HG03432 (cell line): ENCODE data around the gene ELP1.

ENCODE experiments used
- ATAC-seq: cut with Tn5 transposase; IDR thresholded peaks from one replicate; pipeline ENCODE4 v1.9.1; 2021; ENCODE audit warnings: mild to moderate bottlenecking, moderate library complexity; ENCODE audit not compliant: unreplicated experiment

Gene ELP1

DNA sequence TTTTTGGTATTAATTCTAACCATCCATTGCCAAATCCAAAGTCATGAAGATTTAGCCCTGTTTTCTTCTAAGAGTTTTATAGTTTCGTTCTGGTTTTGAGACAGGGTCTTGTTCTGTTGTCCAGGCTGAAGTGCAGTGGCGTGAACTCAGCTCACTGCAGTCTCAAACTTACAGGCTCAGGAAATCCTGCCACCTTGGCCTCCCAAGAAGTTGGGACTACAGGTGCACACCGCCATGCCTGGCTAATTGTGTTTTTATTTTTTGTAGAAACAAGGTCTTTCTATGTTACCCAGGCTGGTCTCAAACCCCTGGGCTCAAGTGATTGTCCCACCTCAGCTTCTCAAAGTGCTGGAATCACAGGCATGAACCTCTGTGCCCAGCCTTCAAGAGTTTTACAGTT lies 50.8 kb downstream of the ELP1 start:
- no peak for ATAC-seq

DNA sequence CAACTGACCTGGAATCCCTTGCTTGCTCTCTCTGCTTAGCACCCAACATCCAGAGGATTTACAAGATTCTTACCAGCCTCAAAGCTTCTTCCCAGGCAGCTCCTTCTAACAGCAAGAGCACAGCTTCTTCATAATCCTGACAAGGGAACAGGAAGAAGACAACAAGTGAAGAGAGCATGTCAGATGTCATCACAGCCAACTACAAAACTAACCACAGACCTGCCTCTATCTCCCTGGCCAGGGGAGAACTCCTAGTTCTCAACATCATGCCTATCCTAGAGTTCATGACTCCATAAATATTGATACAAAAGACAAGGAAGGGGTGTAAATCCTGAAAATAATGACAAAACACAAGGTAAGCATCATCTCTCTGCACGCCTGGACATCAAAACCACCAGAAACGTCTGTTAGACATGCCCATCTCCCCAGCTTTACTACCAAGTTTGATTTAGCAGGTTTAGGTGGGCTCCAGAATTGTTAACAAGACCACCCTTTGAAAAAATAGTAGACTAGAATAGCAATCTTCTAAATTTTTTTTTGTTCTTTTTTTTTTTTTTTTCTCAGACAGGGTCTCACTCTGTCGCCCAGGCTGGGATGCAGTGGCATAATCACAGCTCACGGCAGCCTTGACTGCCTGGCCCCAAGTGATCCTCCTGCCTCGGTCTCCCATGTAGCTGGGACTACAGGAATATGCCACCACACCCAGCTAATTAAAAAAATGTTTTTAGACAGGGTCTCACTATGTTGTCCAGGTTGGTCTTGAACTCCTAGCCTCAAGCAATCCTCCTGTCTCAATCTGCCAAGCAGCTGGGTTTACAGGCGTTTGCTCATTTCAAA lies 51.7 kb downstream of the ELP1 start:
- no peak for ATAC-seq

DNA sequence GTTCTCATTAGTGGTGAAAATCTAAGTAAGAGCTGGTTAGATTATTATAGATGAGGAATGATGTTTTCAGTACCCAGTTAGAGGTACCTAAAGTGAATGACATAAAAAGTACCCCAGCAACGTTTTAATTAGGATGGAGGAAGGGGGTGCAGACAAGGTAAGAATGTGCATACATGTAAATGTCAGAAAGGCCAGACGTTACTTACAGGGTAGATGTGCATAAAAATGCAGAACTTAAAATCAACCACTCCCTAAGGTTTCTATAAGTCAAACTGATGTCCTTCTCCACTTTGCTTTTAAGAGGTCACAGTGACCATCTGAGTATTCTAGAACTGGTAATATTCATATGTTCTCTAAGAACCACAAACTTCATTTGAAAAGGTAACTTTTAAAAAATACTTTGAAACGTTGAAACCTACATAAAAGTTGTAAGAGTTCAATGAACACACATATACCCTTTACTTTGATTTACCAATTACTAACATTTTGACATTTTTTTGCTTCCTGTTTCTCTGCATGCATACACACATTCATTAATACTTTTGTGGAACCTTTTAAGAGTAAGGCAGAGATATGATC lies 53.1 kb downstream of the ELP1 start:
- ATAC-seq: no peak

DNA sequence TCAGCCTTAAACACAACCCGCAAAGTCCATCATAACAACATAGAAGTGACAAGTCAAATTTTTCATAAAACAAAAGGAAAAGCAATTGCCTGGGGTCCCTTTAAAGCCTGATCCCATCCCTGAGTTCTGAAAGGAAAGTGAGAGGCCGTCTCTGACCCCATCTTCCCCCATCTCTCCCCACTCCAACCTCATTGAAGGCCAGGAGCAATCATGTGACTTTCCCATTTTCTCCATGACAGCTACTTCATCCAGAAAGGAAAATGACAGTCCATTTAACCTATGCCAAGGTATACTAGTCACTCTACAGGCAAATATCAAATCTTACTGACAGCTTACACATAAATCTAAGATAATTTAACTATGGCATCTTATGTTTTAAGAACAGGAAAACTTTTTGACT lies 56.4 kb downstream of the ELP1 start:
- no peak for ATAC-seq

DNA sequence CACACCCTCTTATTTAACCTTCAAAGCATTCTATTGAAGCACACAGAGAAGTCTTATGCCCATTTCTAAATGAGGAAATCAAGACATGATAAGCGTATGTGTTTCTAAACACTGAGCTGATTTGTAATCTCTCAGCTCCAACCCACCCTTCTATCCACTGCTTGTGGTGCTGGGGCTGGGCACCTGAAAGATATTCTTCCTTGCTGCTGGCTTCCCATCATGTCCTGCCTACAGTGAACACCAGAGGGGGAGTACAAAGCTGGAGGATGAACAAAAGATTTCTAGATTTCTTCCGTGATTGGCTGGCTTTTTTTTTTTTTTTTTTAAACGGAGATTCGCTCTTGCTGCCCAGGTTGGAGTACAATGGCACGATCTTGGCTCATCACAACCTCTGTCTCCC lies 57.5 kb downstream of the ELP1 start:
- no peak for ATAC-seq

DNA sequence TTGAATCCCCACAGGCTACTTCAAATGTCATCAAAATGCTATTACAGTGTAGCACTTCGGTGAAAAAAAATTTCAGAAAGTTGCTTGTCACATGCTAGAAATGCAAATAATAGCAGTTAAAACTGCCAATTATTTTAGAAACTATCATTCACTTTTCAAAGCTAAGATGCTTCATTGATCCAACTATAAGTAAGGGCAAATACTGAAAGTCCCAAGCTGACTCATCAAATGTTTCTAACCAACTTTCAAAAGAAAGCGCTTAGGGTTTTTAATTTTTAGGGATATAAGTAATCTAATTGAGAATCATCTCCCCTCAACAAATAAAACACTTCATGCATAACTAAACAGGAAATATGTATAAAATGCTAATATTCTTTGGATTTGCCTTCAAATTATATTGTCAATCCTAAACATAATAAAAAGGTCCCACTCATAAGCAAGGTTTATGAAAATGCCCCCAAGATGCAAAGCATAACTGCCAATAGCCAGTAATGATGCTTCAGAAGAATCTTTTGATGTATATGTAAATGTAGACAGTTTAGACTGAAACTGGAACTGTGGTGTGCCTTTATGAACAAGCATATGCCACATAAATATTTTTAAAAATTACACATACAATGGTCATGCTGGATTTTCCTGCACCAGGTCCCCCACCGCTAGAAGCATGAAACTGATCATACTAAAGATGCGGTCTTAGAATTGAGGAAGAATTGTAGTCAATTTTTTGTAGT lies 59.7 kb downstream of the ELP1 start:
- ATAC-seq: no peak

DNA sequence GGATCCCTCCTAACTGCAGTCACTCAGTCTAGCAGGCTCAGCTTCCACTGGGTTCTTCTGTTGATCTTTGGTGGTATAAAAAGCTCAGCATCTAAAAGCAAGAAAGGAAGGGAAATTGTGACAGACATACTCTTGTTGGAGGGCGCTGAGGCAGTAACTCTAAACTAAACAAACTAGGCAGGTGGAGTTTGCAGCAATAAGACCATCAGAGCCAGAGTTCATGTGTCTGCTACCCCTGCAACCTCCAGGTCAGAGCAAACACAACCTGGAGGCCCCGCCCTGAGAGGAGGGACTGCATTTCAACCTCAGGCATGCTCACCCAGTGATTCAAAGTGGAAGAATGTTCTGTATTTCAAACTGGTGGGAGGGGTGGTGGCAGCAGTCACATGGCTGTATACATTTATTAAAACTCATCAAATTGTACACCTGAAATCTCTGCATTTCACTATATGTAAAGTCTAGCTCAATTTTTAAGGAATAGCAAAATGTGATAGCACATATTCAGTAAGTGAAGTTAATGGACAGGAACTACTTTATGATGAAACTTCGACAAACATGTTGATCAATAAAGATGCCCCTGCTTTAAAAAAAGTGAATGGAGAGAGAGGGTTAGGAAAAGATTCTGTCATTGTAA lies 64.7 kb downstream of the ELP1 start:
- ATAC-seq: no peak

DNA sequence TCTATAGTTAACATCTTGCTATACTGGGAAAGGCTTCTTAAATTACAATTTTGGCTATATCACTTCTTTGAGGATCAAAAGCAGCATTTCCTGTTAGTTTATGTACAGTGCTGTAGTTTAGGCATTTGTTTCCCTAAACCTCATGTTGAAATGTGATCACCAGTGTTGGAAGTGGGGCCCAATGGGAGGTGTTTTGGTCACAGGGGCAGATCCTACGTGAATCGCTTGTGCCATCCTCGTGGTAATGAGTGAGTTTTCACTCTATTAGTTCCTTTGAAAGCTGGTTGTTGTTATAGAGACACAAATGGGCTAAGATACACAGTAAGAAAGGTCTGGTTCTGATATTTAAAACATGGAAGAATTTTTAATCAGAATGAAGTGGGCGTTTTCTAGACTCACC lies 66.1 kb downstream of the ELP1 start:
- ATAC-seq: no peak

DNA sequence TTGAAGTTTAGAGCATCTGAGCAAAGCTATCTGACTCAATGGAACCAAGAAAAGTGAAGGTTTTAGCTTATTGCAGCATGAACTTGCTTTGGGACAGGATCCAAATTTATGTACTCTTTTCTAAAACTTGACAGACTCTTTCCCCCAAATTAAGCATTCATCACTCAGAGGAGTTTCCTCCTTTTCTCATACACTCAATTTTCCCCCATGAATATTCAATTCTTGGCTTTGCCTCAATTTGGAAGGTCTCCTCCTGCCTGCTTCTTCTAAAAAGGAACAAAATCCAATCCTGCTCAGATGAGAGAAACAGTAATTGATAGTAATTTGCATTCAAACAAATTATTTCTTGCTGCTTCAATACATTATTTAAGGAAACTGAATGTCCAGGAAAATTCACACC lies 66.8 kb downstream of the ELP1 start:
- ATAC-seq: no peak

DNA sequence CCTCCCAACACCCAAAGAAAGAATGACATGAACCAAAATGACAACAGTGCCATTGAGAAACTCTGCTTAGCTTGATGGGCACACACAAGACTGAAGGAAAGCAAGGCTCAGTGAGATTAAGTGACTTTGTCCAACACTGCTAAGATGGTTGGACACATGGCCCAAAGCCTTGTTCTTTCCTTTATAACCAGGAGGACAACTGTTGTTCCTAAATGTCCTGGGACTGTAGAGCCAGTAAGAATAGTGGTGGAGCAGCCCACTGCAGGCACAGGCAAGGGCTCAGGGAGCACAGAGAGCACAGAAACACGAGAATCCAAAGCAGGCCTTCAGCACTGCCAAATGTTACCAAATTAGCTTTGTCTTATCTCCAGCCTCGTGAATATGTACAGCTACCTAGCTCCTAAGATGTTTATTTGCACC lies 67.9 kb downstream of the ELP1 start:
- no peak for ATAC-seq

DNA sequence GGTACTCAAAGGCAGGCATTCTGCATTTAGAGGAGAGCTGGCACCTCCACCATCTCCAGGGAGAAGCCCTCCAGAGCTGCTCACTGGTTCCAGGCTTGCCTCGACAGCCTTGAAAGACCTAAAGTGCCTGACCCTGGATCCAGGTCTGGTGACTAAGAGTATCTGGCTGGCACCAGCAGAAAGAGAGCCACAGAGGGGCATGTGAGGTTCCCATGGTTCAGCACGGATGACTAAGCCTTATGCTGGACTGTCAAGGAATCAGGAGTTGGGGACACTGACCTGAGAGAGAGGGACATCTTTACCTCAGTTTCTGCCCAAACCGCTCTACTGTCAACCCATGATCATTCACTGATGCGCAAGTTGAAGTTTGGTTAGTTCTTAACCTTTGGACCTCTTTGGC lies 68.9 kb downstream of the ELP1 start:
- no peak for ATAC-seq

DNA sequence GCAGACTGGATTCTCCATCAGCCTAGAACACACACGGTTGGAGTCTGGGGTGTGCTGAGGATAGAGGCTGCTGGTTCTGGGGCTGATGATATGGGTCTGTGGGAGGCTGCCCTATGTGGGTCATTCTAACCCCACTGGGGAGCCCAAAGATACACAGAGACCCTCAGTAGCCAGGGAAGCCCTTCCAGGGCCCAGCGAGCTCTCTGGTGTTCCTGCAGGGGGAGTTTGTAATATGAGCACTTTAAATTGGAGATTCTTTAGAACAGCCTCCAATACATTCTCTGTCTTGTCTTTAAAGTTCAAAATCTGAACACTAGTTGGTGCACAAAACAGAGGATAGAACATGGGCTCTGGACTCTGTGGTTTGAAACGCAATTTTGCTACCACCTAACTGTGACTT lies 69.5 kb downstream of the ELP1 start:
- no peak for ATAC-seq

DNA sequence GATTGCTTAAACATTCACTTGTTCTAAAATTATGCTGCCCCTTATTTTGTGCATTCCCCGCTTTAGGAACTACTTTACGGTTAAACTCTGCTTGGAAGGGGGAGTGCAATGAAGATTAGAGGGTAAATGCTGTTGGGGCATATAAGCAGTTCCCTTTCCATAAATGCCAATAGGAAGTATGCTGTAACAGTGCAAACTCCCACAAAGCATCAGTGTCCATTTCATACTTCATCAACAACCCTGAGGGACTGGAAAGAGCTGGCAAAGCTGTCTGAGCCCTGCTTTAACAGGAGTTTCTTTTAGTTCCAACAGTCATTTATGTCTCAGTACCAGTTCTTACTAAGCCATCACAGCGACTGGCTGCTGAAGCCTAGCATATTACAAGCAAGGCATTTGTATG lies 70.0 kb downstream of the ELP1 start:
- ATAC-seq: no peak

DNA sequence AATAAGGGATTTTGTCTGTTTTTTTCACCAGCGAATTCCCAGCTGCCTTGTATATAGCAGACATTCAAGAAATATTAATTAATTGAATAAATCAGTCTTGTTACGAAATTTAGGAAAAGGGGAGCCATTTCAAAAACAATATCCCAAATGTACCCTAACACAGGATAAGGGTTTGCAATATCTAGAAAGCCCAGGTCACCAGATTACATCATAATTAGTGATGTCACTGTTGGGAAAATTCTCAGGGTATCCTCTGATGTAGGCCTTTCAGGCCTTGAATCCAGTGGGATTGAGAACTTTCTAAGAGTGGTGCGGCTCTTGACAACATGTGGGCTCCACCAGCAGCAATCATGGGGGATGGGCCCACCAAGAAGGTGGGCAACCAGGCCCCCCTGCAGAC lies 71.9 kb downstream of the ELP1 start, which contains the start of gene ACTL7A:
Gene ACTL7A (plus strand): TSS at position 270 of the 400 bp plus-strand sequence. CDS start 57 bp downstream, at position 327.
- no peak for ATAC-seq

DNA sequence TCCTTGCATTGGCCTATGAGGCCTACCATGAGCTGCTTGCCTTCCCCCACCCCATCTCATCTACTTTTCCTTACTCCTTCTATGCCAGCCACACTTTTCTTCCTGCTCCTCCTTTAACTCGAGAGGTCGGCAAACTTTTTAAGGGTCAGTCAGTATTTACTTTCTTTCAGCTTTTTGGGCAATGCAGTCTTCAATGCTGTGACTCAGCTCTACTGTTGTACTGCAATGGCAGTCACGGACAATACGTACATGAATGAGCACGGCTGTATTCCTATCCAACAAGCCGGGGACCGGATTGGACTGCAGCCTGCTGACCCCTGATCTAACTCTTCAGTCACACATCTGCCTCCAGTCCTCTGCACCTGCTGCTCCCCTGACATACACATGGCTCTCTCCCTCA lies 72.5 kb downstream of the ELP1 start:
- no peak for ATAC-seq

DNA sequence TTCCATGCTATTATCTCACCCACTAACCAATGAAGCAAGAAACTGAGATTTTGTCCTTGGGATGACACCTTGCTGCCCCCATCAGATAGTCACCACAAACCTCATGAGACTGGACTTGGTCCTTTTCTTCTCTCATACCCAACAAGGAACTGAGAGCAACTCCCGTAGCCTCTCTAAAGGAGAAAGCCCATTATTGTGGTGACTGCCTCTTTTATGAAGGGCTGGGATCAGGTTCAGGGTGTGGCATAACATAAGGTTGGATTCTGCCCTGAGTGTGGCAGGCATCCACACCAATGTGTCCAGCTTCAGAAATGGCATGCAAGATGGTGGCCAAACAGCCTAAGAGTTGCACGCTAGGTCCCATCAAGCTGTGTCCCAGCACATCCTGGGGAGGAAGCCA lies 73.2 kb downstream of the ELP1 start:
- ATAC-seq: no peak

DNA sequence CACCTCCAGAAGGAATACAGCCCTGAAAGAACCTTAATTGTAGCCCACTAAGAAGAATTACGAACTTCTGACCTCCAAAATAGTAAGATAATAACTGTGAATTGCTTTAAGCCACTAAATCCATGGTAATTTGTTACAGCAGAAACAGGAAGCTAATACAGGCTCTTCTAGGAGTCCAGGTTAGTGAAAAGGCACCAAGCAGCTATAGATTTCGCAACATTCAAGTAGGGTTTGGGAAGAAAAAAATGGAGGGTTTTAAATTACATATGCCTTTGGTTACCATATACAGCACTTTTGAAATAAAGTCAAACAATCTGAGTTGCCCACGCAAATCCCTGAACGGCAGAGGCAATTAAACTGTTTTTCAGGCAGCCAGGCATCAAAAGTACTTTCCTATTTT lies 73.6 kb downstream of the ELP1 start:
- no peak for ATAC-seq

DNA sequence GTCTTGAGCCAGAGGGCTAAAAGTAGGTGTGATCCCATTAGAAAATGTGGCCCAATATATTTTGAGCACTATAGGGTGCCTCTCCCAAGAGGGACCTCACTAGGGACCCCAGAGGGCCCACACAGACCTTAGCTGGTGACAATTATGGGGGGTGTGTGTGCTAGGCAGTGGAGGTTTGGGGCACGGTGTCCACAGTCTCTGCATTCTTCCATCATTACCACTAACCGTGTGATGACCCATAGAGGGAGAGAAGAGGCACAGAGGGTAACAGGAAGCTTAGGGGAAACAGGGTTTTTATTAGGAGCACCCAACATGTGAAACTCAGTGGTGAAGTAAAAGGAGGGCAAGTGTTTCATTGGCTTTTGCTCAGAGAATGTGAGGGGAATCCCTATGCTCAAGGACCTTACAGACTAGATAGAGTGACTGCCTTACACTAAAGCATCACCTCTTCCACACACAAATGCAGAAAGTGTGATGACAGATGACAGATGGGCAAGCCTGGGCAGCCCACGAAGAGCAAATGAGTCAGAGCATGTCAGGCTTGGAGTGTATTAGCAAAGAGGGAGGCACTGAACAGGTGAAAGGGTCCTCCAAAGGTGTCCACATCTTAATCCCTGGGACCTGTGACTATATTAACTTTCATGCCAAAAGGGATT lies 74.3 kb downstream of the ELP1 start:
- peak; percentile 89 for ATAC-seq

DNA sequence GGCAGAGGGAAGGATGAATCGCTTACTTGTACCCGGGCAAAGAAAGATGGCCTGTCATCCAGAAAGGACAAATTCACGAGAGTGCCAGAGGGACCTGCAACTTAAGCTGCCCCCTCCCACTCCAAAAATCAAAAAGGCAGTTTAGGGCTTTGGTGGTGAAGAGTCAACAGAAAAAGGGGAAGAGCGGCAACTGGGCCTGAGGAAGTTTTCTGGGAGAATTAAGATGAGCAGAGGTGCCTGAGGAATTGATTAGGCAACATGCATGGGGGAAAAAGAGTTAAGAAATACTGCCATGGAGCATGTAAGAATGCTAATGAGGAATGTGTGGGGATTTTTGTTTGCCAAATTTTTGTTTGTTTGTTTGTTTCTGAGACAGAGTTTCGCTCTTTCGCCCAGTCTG lies 76.4 kb downstream of the ELP1 start:
- no peak for ATAC-seq

DNA sequence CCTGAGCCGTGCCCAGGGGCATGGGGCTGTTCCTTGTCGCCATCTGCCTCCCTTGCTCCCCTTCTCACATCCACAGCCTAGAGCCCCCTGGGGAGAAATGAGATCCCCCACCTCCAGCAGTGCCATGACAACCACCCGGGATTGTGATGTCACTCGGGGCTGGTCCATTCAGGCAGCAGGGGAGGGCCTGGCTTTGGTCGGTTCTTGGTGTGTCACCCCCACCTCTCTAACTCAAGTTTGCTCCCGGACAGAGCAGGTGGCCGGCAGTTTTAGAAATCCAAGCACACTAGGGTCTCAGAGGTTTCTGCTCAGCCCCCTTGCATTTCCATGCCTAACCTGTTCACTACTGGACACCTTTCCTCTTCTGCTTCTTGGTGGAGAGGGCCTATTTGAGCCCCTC lies 78.0 kb downstream of the ELP1 start, which contains the start of gene ACTL7B:
Gene ACTL7B (minus strand): TSS at position 99 of the 400 bp plus-strand sequence. CDS start 56 bp downstream, at position 43.
- ATAC-seq: no peak

DNA sequence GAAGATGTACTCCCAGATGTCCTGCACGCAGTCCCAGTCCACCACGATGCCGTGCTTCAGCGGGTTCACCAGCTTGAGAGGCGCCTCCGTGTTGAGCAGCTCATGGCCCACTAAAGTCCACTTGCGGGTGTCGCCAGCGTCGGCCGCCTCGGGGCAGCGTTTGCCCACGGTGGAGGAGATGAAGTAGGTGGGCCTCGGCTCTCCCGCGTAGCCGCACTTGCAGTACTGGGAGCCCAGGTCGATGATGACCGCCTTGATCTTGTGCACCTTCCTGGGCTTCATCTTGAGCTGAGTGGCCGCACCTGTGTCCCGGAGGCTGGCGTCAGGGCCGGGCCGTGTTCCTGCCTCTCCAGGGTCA lies 78.4 kb downstream of the ELP1 start:
- ATAC-seq: no peak
